IMR-90 (cell line): ENCODE results near the gene NELL2. TPM values are rescaled to one million over a fixed set of nuclear protein-coding genes. Genes with fewer than 3 reads are reported as not detected.

Experiments used
- ATAC-seq: fragments of 200-7000 bp; cut with Tn5 transposase; 2 replicates; pipeline ENCODE4 v1.9.1; 2020; ENCODE audit warnings: low read depth, mild to moderate bottlenecking, moderate library complexity
- BruUV-seq: library from RNA; stranded (reverse); fragments of 400-500 nt; replicated peaks from 2 replicates; lab custom pipeline; 2021; lab: Mats Ljungman, UMichigan
- CTCF ChIA-PET: fragments of 300-600 bp; formaldehyde crosslinking; extraction: SDS; loops from one replicate; lab custom pipeline; 2021; ENCODE audit warnings: antibody characterized with exemption; lab: Yijun Ruan, JAX
- POLR2A ChIA-PET: fragments of 300-600 bp; sonication (Branson Sonifier 250); formaldehyde crosslinking; loops from one replicate; lab custom pipeline; 2022; ENCODE audit warnings: antibody characterized with exemption; ENCODE audit not compliant: unreplicated experiment; lab: Charles Lee
- DNase-seq: peaks from one replicate; pipeline ENCODE4 v3.0.0; 2013
- H2AFZ ChIP-seq: replicated peaks from 2 replicates; pipeline ENCODE3; 2013; ENCODE audit warnings: low read length, mild to moderate bottlenecking; ENCODE audit not compliant: poor library complexity
- H2AK5ac ChIP-seq: 2 replicates; pipeline ENCODE4 v1.6.1; 2013; ENCODE audit warnings: low read depth, low read length, inconsistent platforms
- H2AK9ac ChIP-seq: replicated peaks from 2 replicates; pipeline ENCODE3; 2013; ENCODE audit warnings: mild to moderate bottlenecking, low read depth, low read length, moderate library complexity; ENCODE audit not compliant: poor library complexity
- H2BK120ac ChIP-seq: 2 replicates; pipeline ENCODE4 v1.6.1; 2013; ENCODE audit warnings: low read depth, low read length, inconsistent platforms
- H2BK15ac ChIP-seq: 3 replicates; pipeline ENCODE4 v1.6.1; 2013; ENCODE audit warnings: low read depth, low read length, inconsistent platforms
- H2BK20ac ChIP-seq: 2 replicates; pipeline ENCODE4 v1.6.1; 2013; ENCODE audit warnings: low read depth, mild to moderate bottlenecking, inconsistent platforms, low read length, moderate library complexity
- H2BK5ac ChIP-seq: 2 replicates; pipeline ENCODE4 v1.6.1; 2013; ENCODE audit warnings: mild to moderate bottlenecking, low read depth, low read length, inconsistent platforms; ENCODE audit not compliant: poor library complexity, severe bottlenecking
- H3K14ac ChIP-seq: replicated peaks from 2 replicates; pipeline ENCODE4 v1.6.1; 2013; ENCODE audit warnings: low read depth, low read length, inconsistent platforms
- H3K18ac ChIP-seq: 2 replicates; pipeline ENCODE4 v1.6.1; 2013; ENCODE audit warnings: low read depth, low read length, control low read depth
- H3K23ac ChIP-seq: 2 replicates; pipeline ENCODE4 v1.6.1; 2013; ENCODE audit warnings: low read depth, low read length, inconsistent platforms
- H3K27ac ChIP-seq: 2 replicates; pipeline ENCODE4 v1.5.1; 2013; ENCODE audit warnings: mild to moderate bottlenecking, control low read depth, low read length; ENCODE audit not compliant: insufficient read depth
- H3K27me3 ChIP-seq: 2 replicates; pipeline ENCODE4 v1.6.1; 2013; ENCODE audit warnings: low read length; ENCODE audit not compliant: control insufficient read depth, insufficient read depth
- H3K36me3 ChIP-seq: 2 replicates; pipeline ENCODE4 v1.6.1; 2013; ENCODE audit warnings: low read length, mixed read lengths; ENCODE audit not compliant: control insufficient read depth, insufficient read depth
- H3K4ac ChIP-seq: 2 replicates; pipeline ENCODE4 v1.6.1; 2013; ENCODE audit warnings: low read depth, low read length, inconsistent platforms
- H3K4me1 ChIP-seq: 2 replicates; pipeline ENCODE4 v1.6.1; 2013; ENCODE audit warnings: low read length, mixed read lengths; ENCODE audit not compliant: control insufficient read depth, insufficient read depth
- H3K4me2 ChIP-seq: 2 replicates; pipeline ENCODE4 v1.6.1; 2013; ENCODE audit warnings: low read depth, mild to moderate bottlenecking, control low read depth, low read length, moderate library complexity
- H3K4me3 ChIP-seq: 2 replicates; pipeline ENCODE4 v1.5.1; 2013; ENCODE audit warnings: low read depth, mild to moderate bottlenecking, control low read depth, low read length, moderate library complexity; ENCODE audit not compliant: insufficient read depth
- H3K56ac ChIP-seq: 2 replicates; pipeline ENCODE4 v1.6.1; 2013; ENCODE audit warnings: low read length, inconsistent platforms; ENCODE audit not compliant: insufficient read depth; ENCODE audit errors: extremely low read depth
- H3K79me1 ChIP-seq, 2 experiments: 2 replicates each; pipeline ENCODE4 v1.6.1; 2013; ENCODE audit warnings: low read length in 2 of 2, inconsistent platforms in 1 of 2, low read depth in 1 of 2
- H3K9ac ChIP-seq: 2 replicates; pipeline ENCODE4 v1.6.1; 2013; ENCODE audit warnings: low read depth, low read length, control low read depth
- H3K9me1 ChIP-seq: 2 replicates; pipeline ENCODE4 v1.6.1; 2013; ENCODE audit warnings: low read length, inconsistent platforms; ENCODE audit not compliant: insufficient read depth
- H3K9me3 ChIP-seq: 2 replicates; pipeline ENCODE4 v1.6.1; 2013; ENCODE audit warnings: low read length; ENCODE audit not compliant: control insufficient read depth, insufficient read depth
- H4K20me1 ChIP-seq: 2 replicates; pipeline ENCODE4 v1.6.1; 2013; ENCODE audit warnings: low read length, inconsistent platforms; ENCODE audit not compliant: insufficient read depth
- H4K5ac ChIP-seq: 2 replicates; pipeline ENCODE4 v1.6.1; 2013; ENCODE audit warnings: mild to moderate bottlenecking, low read depth, low read length, control low read depth
- H4K8ac ChIP-seq, 2 experiments: 2 replicates each; pipeline ENCODE4 v1.6.1; 2013; ENCODE audit warnings: low read depth in 2 of 2, low read length in 2 of 2, control low read depth in 1 of 2, inconsistent platforms in 1 of 2
- H4K91ac ChIP-seq: 2 replicates; pipeline ENCODE4 v1.6.1; 2013; ENCODE audit warnings: low read depth, low read length, inconsistent platforms; ENCODE audit not compliant: insufficient read depth
- CHD1 ChIP-seq: IDR thresholded peaks from 2 replicates; pipeline ENCODE4 v1.6.1; 2012; ENCODE audit warnings: low read depth, low read length, improper control_type of control experiment
- CTCF ChIP-seq: conservative IDR thresholded peaks from 2 replicates; pipeline ENCODE4 v1.5.1; 2012; ENCODE audit warnings: mild to moderate bottlenecking, low read depth, low read length, improper control_type of control experiment
- MAFK ChIP-seq: IDR thresholded peaks from 2 replicates; pipeline ENCODE4 v1.6.1; 2012; ENCODE audit warnings: low read depth, low read length, improper control_type of control experiment
- NFE2L2 ChIP-seq: fragments of 150-350 bp; IDR thresholded peaks from 2 replicates; pipeline ENCODE4 v1.6.1; 2016; ENCODE audit warnings: low read depth, mild to moderate bottlenecking, low read length
- POLR2A ChIP-seq: IDR thresholded peaks from 2 replicates; pipeline ENCODE4 v1.6.1; 2012; ENCODE audit warnings: mild to moderate bottlenecking, low read depth, low read length
- WGBS, 2 experiments: methylation state at CpG; one replicate each; pipeline versions ENCODE4 v1.1.5 to v1.1.7; 2013; ENCODE audit warnings: missing lambda C conversion rate in 2 of 2; ENCODE audit not compliant: insufficient read length in 1 of 2; ENCODE audit errors: extremely low coverage in 2 of 2; 5-methylcytosine and 5-hydroxymethylcytosine counted together
- dilution Hi-C: fragments of 300-500 bp; cut with HindIII; formaldehyde crosslinking; loops from one replicate; pipeline ENCODE4 v1.14.3; 2018; ENCODE audit warnings: low sequenced_read_pairs; ENCODE audit not compliant: unreplicated experiment
- in situ Hi-C: fragments of 300-500 bp; cut with MboI; formaldehyde crosslinking; loops from 3 replicates; pipeline ENCODE4 v1.14.3; 2019; ENCODE audit warnings: low sequenced_read_pairs, inconsistent platforms, mixed read lengths
- intact Hi-C: fragments of 100-400 bp; cut with micrococcal nuclease; formaldehyde crosslinking; loops from 2 replicates; pipeline ENCODE4 v1.10.0; 2022
- polyA plus RNA-seq, 3 experiments: library from polyadenylated mRNA; depleted of rRNA; stranded (reverse); fragments of >200 nt; gene quantifications; 2 replicates each; pipeline ENCODE4 v1.2.3, GENCODE V29; 2012; ENCODE audit warnings: low replicate concordance in 1 of 3
- total RNA-seq: library from RNA; depleted of rRNA; stranded (reverse); fragments of >200 nt; gene quantifications from 2 replicates; pipeline ENCODE4 v1.2.3, GENCODE V29; 2012

Gene NELL2
- total and polyA plus RNA-seq, 2 of the 4 experiments (the other 2 are of a cell fraction) = 0.18 to 0.26 TPM

GRCh38 chr12:44626883-44627282 is 249.2 kb downstream of the NELL2 start:
- H2AK5ac ChIP-seq = no peak overlapping the region
- in situ Hi-C loops (no loop called here), intact Hi-C loops (no loop called here), dilution Hi-C loops (no loop called here)
- H4K5ac ChIP-seq = no peak overlapping the region
- no peaks in the 10 kb centered on the region for H3K9me3 ChIP-seq
- no peaks in the 10 kb centered on the region for H3K27me3 ChIP-seq
- TF ChIP-seq NFE2L2 (no peak), CTCF (no peak), MAFK (no peak), POLR2A (no peak), CHD1 (no peak)
- no TSS peak for BruUV-seq
- H3K4me1 ChIP-seq = no peaks in the 10 kb centered on the region
- ChIA-PET CTCF (no interaction called here), POLR2A (no interaction called here)
- no peak overlapping the region for H3K9ac ChIP-seq
- no peak overlapping the region for H3K18ac ChIP-seq
- no peaks in the 10 kb centered on the region for H3K79me1 ChIP-seq
- no peaks in the 10 kb centered on the region for H3K9me1 ChIP-seq
- WGBS, 2 experiments = no CpG with 5 or more reads among the region's 2 CpGs
- no peak overlapping the region for H3K23ac ChIP-seq
- H2BK20ac ChIP-seq = no peak overlapping the region
- no peak overlapping the region for H4K8ac ChIP-seq
- H3K4me3 ChIP-seq = no peak overlapping the region
- H3K4ac ChIP-seq = no peak overlapping the region
- DNase-seq (no peak), ATAC-seq (no peak)
- no peak overlapping the region for H3K56ac ChIP-seq
- no peak overlapping the region for H3K27ac ChIP-seq
- H2BK15ac ChIP-seq = no peak overlapping the region
- no peak overlapping the region for H2AFZ ChIP-seq
- no peak overlapping the region for H2BK5ac ChIP-seq
- no peak overlapping the region for H3K4me2 ChIP-seq
- H4K20me1 ChIP-seq = no peaks in the 10 kb centered on the region
- no peak overlapping the region for H2BK120ac ChIP-seq
- no peak overlapping the region for H3K14ac ChIP-seq
- no peak overlapping the region for H2AK9ac ChIP-seq
- H4K91ac ChIP-seq = no peak overlapping the region
- no peaks in the 10 kb centered on the region for H3K36me3 ChIP-seq
